Measurements from ENCODE around the gene CALCOCO1. TPM values are rescaled to one million over a fixed set of nuclear protein-coding genes. Genes with fewer than 3 reads are reported as not detected.

Gene CALCOCO1
- total RNA-seq, 4 donors from 2014 or later, result 29.5 to 159 (median 52.2) TPM

DNA sequence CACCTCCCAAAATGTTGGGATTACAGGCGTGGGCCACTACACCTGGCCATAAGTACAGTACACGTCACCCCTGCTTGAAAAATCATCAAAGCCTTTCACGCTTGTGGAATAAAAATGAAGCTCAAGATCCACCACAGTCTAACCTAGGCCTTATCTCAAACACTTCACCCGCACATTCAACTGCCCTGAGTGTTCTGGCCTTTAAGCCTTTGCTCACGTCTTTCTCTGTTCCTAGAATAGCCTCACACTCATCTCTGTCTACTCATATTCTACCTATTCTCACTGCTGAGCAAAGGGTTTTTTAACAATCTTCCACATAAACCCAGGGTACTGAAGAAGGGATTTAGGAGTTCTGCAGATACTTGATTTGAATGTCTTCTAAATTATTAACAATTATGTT, 9.9 kb downstream of the CALCOCO1 start:
- Histone ChIP-seq H3K9me3 (no peaks in the 10 kb centered on the region), H3K27me3 (no peaks in the 10 kb centered on the region), H3K4me3 (no peak overlapping the region), H3K36me3 (peaks cover 36 to 100% (median 46%) of the 10 kb centered on the region in 3 donors), H3K27ac (no peak overlapping the region), H3K4me1 (no peaks in the 10 kb centered on the region)
- intact Hi-C loops (cut with DNase I), result no loop called here
- no peak for TF ChIP-seq POLR2A (IDR thresholded peaks at IDR 0.05)
- TF ChIP-seq, protein P1, sequence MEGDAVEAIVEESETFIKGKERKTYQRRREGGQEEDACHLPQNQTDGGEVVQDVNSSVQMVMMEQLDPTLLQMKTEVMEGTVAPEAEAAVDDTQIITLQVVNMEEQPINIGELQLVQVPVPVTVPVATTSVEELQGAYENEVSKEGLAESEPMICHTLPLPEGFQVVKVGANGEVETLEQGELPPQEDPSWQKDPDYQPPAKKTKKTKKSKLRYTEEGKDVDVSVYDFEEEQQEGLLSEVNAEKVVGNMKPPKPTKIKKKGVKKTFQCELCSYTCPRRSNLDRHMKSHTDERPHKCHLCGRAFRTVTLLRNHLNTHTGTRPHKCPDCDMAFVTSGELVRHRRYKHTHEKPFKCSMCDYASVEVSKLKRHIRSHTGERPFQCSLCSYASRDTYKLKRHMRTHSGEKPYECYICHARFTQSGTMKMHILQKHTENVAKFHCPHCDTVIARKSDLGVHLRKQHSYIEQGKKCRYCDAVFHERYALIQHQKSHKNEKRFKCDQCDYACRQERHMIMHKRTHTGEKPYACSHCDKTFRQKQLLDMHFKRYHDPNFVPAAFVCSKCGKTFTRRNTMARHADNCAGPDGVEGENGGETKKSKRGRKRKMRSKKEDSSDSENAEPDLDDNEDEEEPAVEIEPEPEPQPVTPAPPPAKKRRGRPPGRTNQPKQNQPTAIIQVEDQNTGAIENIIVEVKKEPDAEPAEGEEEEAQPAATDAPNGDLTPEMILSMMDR (IDR thresholded peaks at IDR 0.05), result no peak
- WGBS, 2 donors, result 85 to 94% methylated on average over 5 of the region's 5 CpGs
- no peak for DNase-seq

GRCh38 chr12:53714004-53714403, 13.2 kb downstream of the CALCOCO1 start:
- Histone ChIP-seq H3K4me1 (no peaks in the 10 kb centered on the region), H3K27me3 (no peaks in the 10 kb centered on the region), H3K9me3 (no peaks in the 10 kb centered on the region), H3K36me3 (peaks cover 30 to 80% (median 30%) of the 10 kb centered on the region in 3 donors), H3K27ac (no peak overlapping the region), H3K4me3 (no peak overlapping the region)
- WGBS, 2 donors, result 85 to 89% methylated on average over 4 of the region's 4 CpGs
- no peak for DNase-seq
- intact Hi-C loops (cut with DNase I), result no loop called here
- TF ChIP-seq, protein P1 (IDR thresholded peaks at IDR 0.05), result no peak
- TF ChIP-seq POLR2A (IDR thresholded peaks at IDR 0.05), result no peak

GRCh38 chr12:53713516-53713915, 13.7 kb downstream of the CALCOCO1 start:
- no peak for DNase-seq
- intact Hi-C loops (cut with DNase I), result no loop called here
- H3K4me1 ChIP-seq, result no peaks in the 10 kb centered on the region
- H3K27me3 ChIP-seq, result no peaks in the 10 kb centered on the region
- no peak overlapping the region for H3K4me3 ChIP-seq
- no peaks in the 10 kb centered on the region for H3K9me3 ChIP-seq
- TF ChIP-seq POLR2A (IDR thresholded peaks at IDR 0.05), result no peak
- TF ChIP-seq, protein P1 (IDR thresholded peaks at IDR 0.05), result no peak
- peaks cover 28 to 75% (median 30%) of the 10 kb centered on the region in 3 donors for H3K36me3 ChIP-seq
- WGBS, 2 donors, result 35 to 76% methylated on average over 2 to 8 of the region's 9 CpGs
- H3K27ac ChIP-seq, result no peak overlapping the region

GRCh38 chr12:53712059-53712643, 15.1 kb downstream of the CALCOCO1 start:
- 81 to 82% methylated on average over 6 to 7 of the region's 8 CpGs for WGBS, 2 donors
- Histone ChIP-seq H3K9me3 (no peaks in the 10 kb centered on the region), H3K27ac (no peak overlapping the region), H3K4me1 (no peaks in the 10 kb centered on the region), H3K27me3 (peaks cover 0 to 11% (median 0%) of the 10 kb centered on the region in 4 donors), H3K36me3 (peaks cover 28 to 61% (median 30%) of the 10 kb centered on the region in 3 donors), H3K4me3 (no peak overlapping the region)
- intact Hi-C loops (cut with DNase I), result no loop called here
- no peak for DNase-seq
- TF ChIP-seq POLR2A (IDR thresholded peaks at IDR 0.05), result no peak
- TF ChIP-seq, protein P1 (IDR thresholded peaks at IDR 0.05), result no peak

GRCh38 chr12:53710091-53710490, 17.2 kb downstream of the CALCOCO1 start:
- DNase-seq, result no peak
- TF ChIP-seq, protein P1 (IDR thresholded peaks at IDR 0.05), result no peak
- no peak for TF ChIP-seq POLR2A (IDR thresholded peaks at IDR 0.05)
- intact Hi-C loops (cut with DNase I), result no loop called here
- Histone ChIP-seq H3K27ac (no peak overlapping the region), H3K27me3 (peaks cover 0 to 31% (median 0%) of the 10 kb centered on the region in 4 donors), H3K4me1 (no peaks in the 10 kb centered on the region), H3K36me3 (peaks cover 17 to 41% (median 20%) of the 10 kb centered on the region in 3 donors), H3K9me3 (no peaks in the 10 kb centered on the region), H3K4me3 (no peak overlapping the region)
- WGBS, 2 donors, result 24 to 35% methylated on average over 6 of the region's 6 CpGs
